ENCODE data around the gene MYO1B.

The MYO1B gene

GRCh38 chr2:191402966-191403565 lies 157.9 kb downstream of the MYO1B start:
- DNase-seq (ENCODE audit: low read depth in 2 of 2) = no peak

- DNase-seq (ENCODE audit: low read depth in 2 of 2) = peak; percentile 21 to 26
Measured at GRCh38 chr2:191404568-191404991, 159.4 kb downstream of the MYO1B start.

- no peak for DNase-seq (ENCODE audit: low read depth in 2 of 2)
Measured at GRCh38 chr2:191405546-191405945, 160.3 kb downstream of the MYO1B start.

- DNase-seq (ENCODE audit: low read depth in 2 of 2) = no peak
Measured at GRCh38 chr2:191410646-191411436, 165.6 kb downstream of the MYO1B start.

GRCh38 chr2:191411472-191411871 lies 166.3 kb downstream of the MYO1B start:
- no peak for DNase-seq (ENCODE audit: low read depth in 2 of 2)

- no peak for DNase-seq (ENCODE audit: low read depth in 2 of 2)
Measured at GRCh38 chr2:191412353-191412752, 167.1 kb downstream of the MYO1B start.

GRCh38 chr2:191415101-191415500 lies 169.9 kb downstream of the MYO1B start:
- DNase-seq (ENCODE audit: low read depth in 2 of 2) = no peak

GRCh38 chr2:191415858-191416257 lies 170.7 kb downstream of the MYO1B start:
- DNase-seq (ENCODE audit: low read depth in 2 of 2) = no peak

GRCh38 chr2:191417746-191418145 lies 172.5 kb downstream of the MYO1B start:
- DNase-seq (ENCODE audit: low read depth in 2 of 2) = no peak

GRCh38 chr2:191421950-191422349 lies 176.7 kb downstream of the MYO1B start:
- no peak for DNase-seq (ENCODE audit: low read depth in 2 of 2)

GRCh38 chr2:191427031-191427430 lies 181.8 kb downstream of the MYO1B start:
- no peak for DNase-seq (ENCODE audit: low read depth in 2 of 2)

GRCh38 chr2:191428141-191428540 lies 182.9 kb downstream of the MYO1B start:
- peak; percentile 27 to 45 for DNase-seq (ENCODE audit: low read depth in 2 of 2)

- no peak for DNase-seq (ENCODE audit: low read depth in 2 of 2)
Measured at GRCh38 chr2:191430476-191430875, 185.3 kb downstream of the MYO1B start.

GRCh38 chr2:191432121-191432520 lies 186.9 kb downstream of the MYO1B start:
- no peak for DNase-seq (ENCODE audit: low read depth in 2 of 2)

GRCh38 chr2:191434072-191434471 lies 188.9 kb downstream of the MYO1B start:
- DNase-seq (ENCODE audit: low read depth in 2 of 2) = no peak

- no peak for DNase-seq (ENCODE audit: low read depth in 2 of 2)
Measured at GRCh38 chr2:191435141-191435540, 189.9 kb downstream of the MYO1B start.

- no peak for DNase-seq (ENCODE audit: low read depth in 2 of 2)
Measured at GRCh38 chr2:191436368-191437055, 191.3 kb downstream of the MYO1B start.

GRCh38 chr2:191439481-191439880 lies 194.3 kb downstream of the MYO1B start:
- DNase-seq (ENCODE audit: low read depth in 2 of 2) = no peak

- peak; percentile 13 to 18 for DNase-seq (ENCODE audit: low read depth in 2 of 2)
Measured at GRCh38 chr2:191441496-191442214, 196.5 kb downstream of the MYO1B start.

GRCh38 chr2:191443446-191443845 lies 198.2 kb downstream of the MYO1B start:
- peak; percentile 14 to 16 for DNase-seq (ENCODE audit: low read depth in 2 of 2)

GRCh38 chr2:191446910-191447309 lies 201.7 kb downstream of the MYO1B start:
- DNase-seq (ENCODE audit: low read depth in 2 of 2) = no peak

- no peak for DNase-seq (ENCODE audit: low read depth in 2 of 2)
Measured at GRCh38 chr2:191451116-191451515, 205.9 kb downstream of the MYO1B start.
